GM12801 (cell line): ENCODE data around the gene ADNP.

Experiments used
- TF ChIP-seq, protein P1 (sequence below): IDR thresholded peaks from one replicate; pipeline ENCODE4 v1.5.1; 2011; ENCODE audit warnings: control low read depth; ENCODE audit not compliant: insufficient read length; ENCODE audit errors: extremely low read depth

The ADNP gene

DNA sequence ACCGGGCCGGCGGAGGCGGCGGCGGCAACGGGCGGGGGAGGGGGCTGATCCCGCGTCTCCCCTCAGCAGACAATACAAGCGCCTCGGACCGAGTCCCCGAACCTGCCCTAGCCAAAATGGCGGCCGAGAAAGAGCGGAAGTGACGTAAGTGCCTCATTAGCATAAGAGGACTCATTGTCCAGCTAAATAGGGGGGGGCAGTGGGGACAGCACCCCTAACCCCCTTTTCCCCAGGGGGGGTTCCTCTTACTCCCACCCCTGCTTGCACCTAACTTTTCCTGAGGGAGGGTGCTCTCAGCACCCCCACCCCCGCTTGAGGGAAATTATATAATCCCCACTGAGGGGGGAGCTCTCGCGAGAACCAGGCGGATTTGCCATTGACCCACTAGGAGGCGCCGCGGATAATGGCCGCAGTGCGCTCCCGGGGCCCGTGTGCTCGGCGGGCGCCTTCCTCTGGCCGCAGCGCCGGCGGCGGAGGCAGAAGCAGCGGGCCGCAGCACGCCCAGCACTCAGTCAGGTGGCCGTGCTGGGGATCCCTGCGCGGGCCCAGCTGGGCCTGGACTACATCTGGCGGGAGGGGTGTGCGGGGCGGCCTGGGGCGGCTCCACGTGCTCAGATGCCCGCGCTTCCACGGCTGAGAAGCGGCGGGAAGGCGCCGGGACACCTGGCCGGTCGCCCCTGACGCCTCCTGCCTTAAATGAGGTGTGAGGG is at the start of gene ADNP:
ADNP (minus strand) TSS at position 132 of the 710 bp plus-strand sequence. CDS start 27,441 bp downstream, outside the sequence.
- TF ChIP-seq, protein P1, sequence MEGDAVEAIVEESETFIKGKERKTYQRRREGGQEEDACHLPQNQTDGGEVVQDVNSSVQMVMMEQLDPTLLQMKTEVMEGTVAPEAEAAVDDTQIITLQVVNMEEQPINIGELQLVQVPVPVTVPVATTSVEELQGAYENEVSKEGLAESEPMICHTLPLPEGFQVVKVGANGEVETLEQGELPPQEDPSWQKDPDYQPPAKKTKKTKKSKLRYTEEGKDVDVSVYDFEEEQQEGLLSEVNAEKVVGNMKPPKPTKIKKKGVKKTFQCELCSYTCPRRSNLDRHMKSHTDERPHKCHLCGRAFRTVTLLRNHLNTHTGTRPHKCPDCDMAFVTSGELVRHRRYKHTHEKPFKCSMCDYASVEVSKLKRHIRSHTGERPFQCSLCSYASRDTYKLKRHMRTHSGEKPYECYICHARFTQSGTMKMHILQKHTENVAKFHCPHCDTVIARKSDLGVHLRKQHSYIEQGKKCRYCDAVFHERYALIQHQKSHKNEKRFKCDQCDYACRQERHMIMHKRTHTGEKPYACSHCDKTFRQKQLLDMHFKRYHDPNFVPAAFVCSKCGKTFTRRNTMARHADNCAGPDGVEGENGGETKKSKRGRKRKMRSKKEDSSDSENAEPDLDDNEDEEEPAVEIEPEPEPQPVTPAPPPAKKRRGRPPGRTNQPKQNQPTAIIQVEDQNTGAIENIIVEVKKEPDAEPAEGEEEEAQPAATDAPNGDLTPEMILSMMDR = no peak

DNA sequence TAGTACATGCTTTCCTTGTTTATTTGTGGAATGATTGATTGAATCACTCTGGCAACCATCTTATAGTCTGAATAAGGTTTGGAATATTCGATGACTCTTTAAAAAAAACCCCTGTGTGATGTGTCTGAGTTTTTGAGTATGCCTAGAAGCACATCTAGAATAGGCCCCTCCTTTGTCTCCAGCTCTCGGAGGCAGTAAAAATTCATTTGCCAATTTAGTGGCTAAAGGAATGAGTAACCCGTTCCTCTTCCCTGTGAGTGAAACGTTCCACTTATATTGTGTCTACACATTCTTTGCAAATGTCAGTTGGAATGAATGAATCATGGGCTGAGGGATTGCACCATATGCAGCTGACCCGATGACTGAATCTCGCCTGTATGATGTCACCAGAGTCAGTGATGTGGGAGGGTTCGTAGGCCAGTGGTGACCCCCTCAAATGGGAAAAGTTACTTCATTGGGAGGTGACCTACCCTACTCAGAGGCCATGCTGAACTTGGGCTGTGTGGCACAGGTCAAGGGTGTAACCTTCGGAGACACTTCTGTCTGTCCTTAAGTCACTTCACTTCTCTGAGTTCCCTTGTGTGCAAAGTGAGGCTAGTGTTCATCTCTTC is 48.9 kb upstream of the ADNP start:
- TF ChIP-seq, protein P1 = no peak

DNA sequence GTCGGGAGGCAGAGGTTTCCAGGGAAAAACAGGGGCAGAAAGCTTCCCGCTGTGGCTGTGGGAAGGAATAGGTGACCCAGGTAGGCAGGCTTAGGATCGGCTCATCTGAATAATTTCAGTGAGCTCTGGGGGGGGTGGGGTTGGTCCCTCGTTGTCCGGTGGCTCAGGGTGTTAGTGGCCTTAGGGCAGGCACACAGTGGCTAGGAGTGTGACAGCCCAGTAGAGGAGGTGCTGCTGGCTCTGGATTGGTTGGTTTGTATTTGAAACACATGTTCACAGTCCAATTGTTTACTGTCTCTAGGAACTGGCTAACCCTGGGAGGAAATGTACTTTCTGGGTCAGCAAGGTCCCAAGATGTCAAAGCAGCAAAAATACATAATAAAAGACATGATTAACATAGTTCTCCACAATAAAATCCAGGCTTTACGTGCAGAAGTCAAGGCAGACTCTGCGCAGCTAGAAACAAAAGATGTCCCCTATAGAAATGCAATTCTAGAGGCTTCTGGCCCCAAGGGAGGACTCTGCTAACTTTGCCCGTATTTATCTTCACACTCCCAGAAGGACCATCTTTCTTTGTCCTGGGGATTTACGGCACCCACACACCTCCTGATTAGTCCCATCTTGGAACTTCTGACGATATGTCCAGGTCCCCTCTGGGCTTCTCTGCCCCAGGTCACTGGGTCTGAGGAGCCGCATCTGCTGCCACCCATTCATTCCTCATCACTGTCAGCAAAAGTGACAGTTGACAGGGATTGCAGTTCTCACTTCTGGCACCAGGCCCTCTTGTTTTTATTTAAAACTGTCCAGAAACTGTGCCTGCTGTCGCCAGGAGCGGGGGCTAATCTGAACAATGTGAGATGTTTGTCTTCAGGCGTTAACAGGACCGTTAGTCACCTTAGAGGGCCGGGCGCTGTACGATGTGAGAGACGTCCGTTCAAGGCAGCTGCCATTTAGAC is 46.1 kb upstream of the ADNP start:
- TF ChIP-seq, protein P1 = no peak

DNA sequence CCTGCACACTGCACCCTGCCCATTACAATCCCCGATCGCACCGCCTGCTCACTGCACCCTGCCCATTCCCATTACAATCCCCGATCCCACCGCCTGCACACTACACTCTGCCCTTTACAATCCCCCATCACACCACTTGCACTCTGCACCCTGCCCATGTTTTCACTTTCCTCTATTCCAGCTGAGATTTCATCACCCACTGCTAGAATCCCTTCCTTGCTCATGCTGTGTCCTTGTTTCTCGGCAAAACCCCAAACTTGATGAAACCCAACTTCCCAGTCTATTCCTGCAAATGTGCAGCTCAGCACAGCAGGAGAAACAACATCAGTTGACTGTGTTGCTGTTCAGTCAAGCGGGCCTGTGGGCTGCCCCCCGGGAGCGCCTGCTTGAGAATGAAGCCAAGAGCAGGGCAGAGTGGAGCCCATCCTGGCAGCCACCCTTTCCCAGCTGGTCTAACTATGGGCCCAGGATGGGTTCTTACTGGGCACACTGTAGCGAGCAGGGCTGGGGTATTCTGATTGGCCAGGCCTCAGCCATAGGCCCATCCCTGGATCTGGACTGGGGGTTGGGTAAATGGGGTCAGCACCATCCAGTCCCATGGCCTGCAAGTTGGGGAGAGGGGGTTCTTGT is 44.6 kb upstream of the ADNP start:
- TF ChIP-seq, protein P1 = no peak

DNA sequence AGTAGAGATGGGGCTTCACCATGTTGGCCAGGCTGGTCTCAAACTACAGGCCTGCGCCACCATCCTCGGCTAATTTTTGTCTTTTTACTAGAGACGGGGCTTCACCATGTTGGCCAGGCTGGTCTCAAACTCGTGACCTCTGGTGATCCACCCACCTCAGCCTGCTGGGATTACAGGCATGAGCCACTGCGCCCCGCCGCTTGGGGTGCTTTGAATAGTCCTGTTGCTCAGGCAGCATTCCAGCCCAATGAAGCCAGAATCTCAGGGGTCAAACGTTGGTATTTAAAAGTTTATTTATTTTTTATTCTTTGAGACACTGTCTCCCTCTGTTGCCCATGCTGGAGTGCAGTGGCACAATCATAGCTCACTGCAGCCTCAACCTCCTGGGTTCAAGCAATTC is 38.7 kb upstream of the ADNP start:
- TF ChIP-seq, protein P1 = no peak

DNA sequence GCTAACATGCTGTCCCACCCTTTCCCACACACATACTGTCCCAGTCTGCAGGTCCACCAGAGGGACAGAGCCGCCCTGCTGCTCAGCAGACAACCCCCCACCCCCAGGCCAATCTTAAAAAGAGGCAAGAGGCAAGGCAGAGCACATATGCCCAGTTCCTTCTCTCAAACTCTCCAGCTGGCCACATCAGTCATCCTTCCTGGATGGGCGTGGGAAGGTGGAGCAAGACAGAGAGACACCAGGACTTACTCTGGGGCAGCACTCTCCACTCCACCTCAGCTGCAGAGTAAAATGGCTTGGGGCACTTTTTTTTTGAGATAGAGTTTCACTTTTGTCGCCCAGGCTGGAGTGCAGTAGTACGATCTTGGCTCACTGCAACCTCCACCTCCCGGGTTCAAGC is 38.2 kb upstream of the ADNP start:
- TF ChIP-seq, protein P1 = no peak

DNA sequence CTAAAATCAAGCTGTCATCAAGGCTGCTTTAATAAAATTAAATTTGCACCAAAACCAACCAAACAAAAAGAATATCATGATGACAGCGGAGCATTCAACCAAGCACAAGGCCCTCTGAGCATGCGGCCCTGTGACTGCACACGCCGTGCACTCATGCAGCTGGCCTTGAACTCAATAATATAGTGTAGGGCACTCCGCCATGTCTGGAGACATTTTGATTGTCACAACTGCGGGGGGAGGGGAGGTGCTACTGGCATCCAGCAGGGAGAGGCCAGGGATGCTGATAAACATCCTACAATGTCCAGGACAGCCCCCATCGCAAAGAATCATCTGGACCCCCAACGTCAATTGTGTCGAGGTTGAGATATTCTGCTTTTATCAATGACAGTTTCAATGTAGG is 37.1 kb upstream of the ADNP start:
- TF ChIP-seq, protein P1 = no peak
